Uterus (tissue), 4 donors: ENCODE data around the gene ANKRD24. TPM values are rescaled to one million over a fixed set of nuclear protein-coding genes. Genes with fewer than 3 reads are reported as not detected.
"Not testable (repeated sequence)": the region's sequence is repeated elsewhere in the genome, so short reads cannot be mapped to it uniquely, and the experiment has no call there.

Source experiments
- DNase-seq, 2 donors: peaks; one replicate each; pipeline ENCODE4 v3.0.0-alpha.2; 2019 to 2020
- H3K27ac ChIP-seq, 2 donors: fragments of 200-600 bp; sonication (generic); 1 replicate in 1 of 2; 2 replicates in 1 of 2; pipeline ENCODE4 v1.5.1; 2016 to 2018
- H3K27me3 ChIP-seq, 2 donors: fragments of 200-600 bp; sonication (generic); one replicate each; pipeline ENCODE4 v1.5.1; 2018 to 2019; ENCODE audit warnings: control low read depth in 1 of 2
- H3K36me3 ChIP-seq, 2 donors: fragments of 200-600 bp; sonication (generic); one replicate each; pipeline ENCODE4 v1.5.1; 2019; ENCODE audit warnings: control low read depth in 1 of 2
- H3K4me1 ChIP-seq, 2 donors: fragments of 200-600 bp; sonication (generic); one replicate each; pipeline ENCODE4 v1.5.1; 2018 to 2019; ENCODE audit warnings: control low read depth in 1 of 2
- H3K4me3 ChIP-seq, 2 donors: fragments of 200-600 bp; sonication (generic); 1 replicate in 1 of 2; 2 replicates in 1 of 2; pipeline ENCODE4 v1.5.1; 2018 to 2019; ENCODE audit warnings: mild to moderate bottlenecking in 1 of 2
- H3K9me3 ChIP-seq, 2 donors: fragments of 200-600 bp; sonication (generic); one replicate each; pipeline ENCODE4 v1.5.1; 2019; ENCODE audit warnings: control low read depth in 1 of 2
- CTCF ChIP-seq, 4 experiments: fragments of 200-600 bp in 2 of 4; fragments of 450-650 bp in 2 of 4; sonication (generic) in 2 of 4; IDR thresholded peaks; one replicate each; pipeline ENCODE4 v1.5.1; 2016 to 2019; ENCODE audit warnings: antibody characterized with exemption in 4 of 4, mild to moderate bottlenecking in 2 of 4, moderate library complexity in 1 of 4
- POLR2A ChIP-seq, 2 donors: fragments of 450-650 bp; IDR thresholded peaks; one replicate each; pipeline ENCODE4 v1.6.1; 2016; ENCODE audit warnings: antibody characterized with exemption in 2 of 2, mild to moderate bottlenecking in 1 of 2, moderate library complexity in 1 of 2
- intact Hi-C: fragments of 100-400 bp; cut with DNase I; formaldehyde crosslinking; loops from one replicate; pipeline ENCODE4 v1.15.1; 2023; ENCODE audit warnings: low total_unique reads
- total RNA-seq, 4 donors: library from RNA; depleted of rRNA in 3 of 4; stranded (reverse); fragments of >200 nt in 3 of 4; gene quantifications; one replicate each; pipeline versions ENCODE4 v1.1.0 to v1.2.4, GENCODE V29; 2014 to 2023
- donor health status: DM: yes; HTN: yes; CAD: no.

Gene ANKRD24
- total RNA-seq, 4 donors from 2014 or later = 0.64 to 1.8 (median 1.2) TPM; not detected in 1

GRCh38 chr19:4186087-4186993, 3.9 kb downstream of the ANKRD24 start:
- intact Hi-C loops = no loop called here
- no peak for TF ChIP-seq POLR2A (IDR thresholded peaks at IDR 0.05)
- TF ChIP-seq CTCF (IDR thresholded peaks at IDR 0.05) = peak in 3 of 4 experiments; percentile 10 to 37 (median 31)
- DNase-seq = peak; percentile 39 to 42
- Histone ChIP-seq H3K4me3 (no peak overlapping the region), H3K4me1 (peaks cover 0 to 7% of the 10 kb centered on the region in 2 donors), H3K27ac (no peak overlapping the region), H3K27me3 (no peaks in the 10 kb centered on the region), H3K36me3 (no peaks in the 10 kb centered on the region), H3K9me3 (no peaks in the 10 kb centered on the region)

- no peaks in the 10 kb centered on the region for H3K27me3 ChIP-seq
- no peaks in the 10 kb centered on the region for H3K4me1 ChIP-seq
- H3K4me3 ChIP-seq = no peak overlapping the region
- intact Hi-C loops = no loop called here
- no peaks in the 10 kb centered on the region for H3K9me3 ChIP-seq
- H3K36me3 ChIP-seq = no peaks in the 10 kb centered on the region
- no peak for TF ChIP-seq CTCF (IDR thresholded peaks at IDR 0.05)
- no peak for TF ChIP-seq POLR2A (IDR thresholded peaks at IDR 0.05)
- no peak overlapping the region for H3K27ac ChIP-seq
- DNase-seq = no peak
Measured at GRCh38 chr19:4187313-4188122, 5.0 kb downstream of the ANKRD24 start.

- no peaks in the 10 kb centered on the region for H3K4me1 ChIP-seq
- intact Hi-C loops = no loop called here
- H3K36me3 ChIP-seq = no peaks in the 10 kb centered on the region
- H3K27me3 ChIP-seq = no peaks in the 10 kb centered on the region
- no peak for DNase-seq
- TF ChIP-seq POLR2A (IDR thresholded peaks at IDR 0.05) (no peak), CTCF (IDR thresholded peaks at IDR 0.05) (no peak)
- no peak overlapping the region for H3K4me3 ChIP-seq
- H3K27ac ChIP-seq = no peak overlapping the region
- H3K9me3 ChIP-seq = no peaks in the 10 kb centered on the region
Measured at GRCh38 chr19:4189641-4190040, 7.2 kb downstream of the ANKRD24 start.

- H3K27ac ChIP-seq, H3K9me3 ChIP-seq, H3K4me1 ChIP-seq, intact Hi-C loops, H3K36me3 ChIP-seq, DNase-seq, H3K4me3 ChIP-seq: not testable (repeated sequence)
- peaks cover 6 to 12% of the 10 kb centered on the region in 2 donors for H3K27me3 ChIP-seq
Measured at GRCh38 chr19:4192537-4192936, 10.0 kb downstream of the ANKRD24 start.

- Histone ChIP-seq H3K9me3 (no peaks in the 10 kb centered on the region), H3K4me3 (no peak overlapping the region), H3K36me3 (no peaks in the 10 kb centered on the region), H3K27me3 (peaks cover 9 to 16% of the 10 kb centered on the region in 2 donors), H3K27ac (no peak overlapping the region), H3K4me1 (peaks cover 0 to 8% of the 10 kb centered on the region in 2 donors)
- intact Hi-C loops = no loop called here
- TF ChIP-seq CTCF (IDR thresholded peaks at IDR 0.05) (no peak), POLR2A (IDR thresholded peaks at IDR 0.05) (no peak)
- DNase-seq = no peak
Measured at GRCh38 chr19:4194353-4194752, 11.9 kb downstream of the ANKRD24 start.
